ENCODE results near the gene KLF9.

KLF9 gene

GRCh38 chr9:70421272-70422180, 7.1 kb upstream of the KLF9 start:
- DNase-seq: no peak

DNA sequence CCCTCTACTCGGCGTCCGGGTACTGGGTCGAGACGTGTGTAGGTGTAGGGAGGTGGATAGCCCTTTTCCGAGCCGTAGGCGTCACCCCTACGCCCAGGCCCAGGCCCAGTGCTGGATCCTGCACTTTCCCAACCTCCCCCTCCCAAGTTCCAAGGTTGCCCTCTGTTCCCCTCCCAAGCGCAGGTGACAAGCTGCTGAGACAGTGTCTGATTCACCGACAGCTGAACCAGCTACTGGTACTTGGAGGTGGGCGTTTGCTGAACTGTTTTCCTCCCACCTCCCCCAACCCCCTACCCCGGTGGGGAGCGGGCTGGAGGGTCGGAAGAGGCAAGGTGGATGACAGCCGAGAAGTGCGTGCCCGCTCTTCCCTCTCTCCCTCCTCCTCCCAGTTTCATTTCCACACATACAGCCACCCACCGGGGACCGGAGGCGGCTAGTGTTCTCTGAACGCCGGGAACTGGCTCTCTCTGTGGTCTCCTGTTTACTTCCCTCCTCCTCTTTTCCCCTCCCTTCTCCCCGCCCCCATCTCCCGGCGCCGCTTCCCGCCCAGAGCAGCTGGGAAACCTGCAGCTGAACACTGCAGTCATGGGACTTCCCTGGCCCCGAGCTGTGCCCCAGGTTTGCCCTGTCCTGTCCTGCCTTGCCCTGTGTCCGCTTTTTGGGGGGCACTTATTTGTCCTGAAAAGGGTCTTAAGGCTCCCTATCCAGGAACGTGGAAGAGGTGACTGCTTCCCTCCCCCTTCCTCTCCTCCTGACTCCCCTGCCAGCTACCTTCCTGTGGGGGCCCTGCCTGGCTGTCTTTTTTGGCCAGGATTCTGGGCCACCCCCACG, 6.2 kb upstream of the KLF9 start:
- peak; percentile 84 for DNase-seq

- peak; percentile 93 for DNase-seq
These were observed 5.3 kb upstream of the KLF9 start for GRCh38 chr9:70419556-70420440.

DNA sequence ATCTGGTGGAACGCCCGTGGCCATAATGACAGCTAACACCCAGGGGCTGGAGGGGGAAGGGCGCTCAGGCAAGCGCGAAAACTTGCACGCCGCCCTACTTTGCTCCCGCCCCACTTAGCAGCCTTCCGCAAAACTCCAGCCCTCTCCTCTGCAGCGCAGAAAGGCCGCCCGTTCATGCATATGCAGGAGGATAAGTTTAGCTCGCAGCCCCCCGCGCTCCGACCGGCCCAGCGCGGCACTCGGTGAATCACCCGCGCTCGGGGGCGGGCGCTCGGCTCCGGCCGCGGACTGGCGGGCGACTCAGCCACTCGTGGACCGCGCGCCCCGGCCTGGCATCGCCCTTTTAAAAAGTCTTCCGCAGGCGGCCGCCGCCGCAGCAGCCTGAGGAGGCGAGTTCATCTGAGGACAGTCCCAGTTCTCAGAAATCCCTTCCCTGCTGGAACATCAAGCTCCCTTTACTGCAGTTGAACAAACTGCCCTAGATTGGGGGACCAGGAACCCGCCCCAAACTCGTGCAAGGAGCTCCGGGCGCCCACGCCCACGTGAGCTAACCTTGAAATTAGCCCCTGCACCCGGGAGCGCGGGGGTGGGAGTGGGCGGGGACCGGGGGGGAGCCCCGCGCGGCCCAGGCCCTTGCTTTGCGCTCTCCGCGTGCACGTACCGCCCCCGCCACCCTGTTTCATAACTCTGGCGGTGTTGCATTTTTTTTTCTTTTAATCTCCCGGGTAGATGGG, 4.5 kb upstream of the KLF9 start:
- DNase-seq: peak; percentile 95

DNA sequence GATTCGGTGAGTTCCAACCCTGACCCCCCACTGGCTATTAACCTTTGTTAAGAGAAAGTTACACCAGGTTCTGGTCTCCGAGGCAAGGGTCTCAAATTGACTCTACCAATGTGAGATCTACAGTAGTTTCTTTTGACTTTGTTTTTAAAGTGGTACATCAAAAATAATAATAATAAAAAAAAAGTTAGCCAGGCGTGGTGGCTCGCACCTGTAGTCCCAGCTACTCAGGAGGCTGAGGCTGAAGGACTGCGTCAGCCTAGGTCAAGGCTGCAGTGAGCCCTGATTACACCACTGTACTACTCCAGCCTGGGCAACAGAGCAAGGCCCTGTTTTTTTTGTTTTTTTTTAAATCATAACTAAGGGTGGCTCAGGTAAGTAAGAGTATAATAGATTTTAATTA, 1.0 kb upstream of the KLF9 start:
- no peak for DNase-seq

GRCh38 chr9:70415041-70415440, 584 bp upstream of the KLF9 start:
- no peak for DNase-seq

GRCh38 chr9:70413464-70413798, 1.0 kb downstream of the KLF9 start:
- no peak for DNase-seq

DNA sequence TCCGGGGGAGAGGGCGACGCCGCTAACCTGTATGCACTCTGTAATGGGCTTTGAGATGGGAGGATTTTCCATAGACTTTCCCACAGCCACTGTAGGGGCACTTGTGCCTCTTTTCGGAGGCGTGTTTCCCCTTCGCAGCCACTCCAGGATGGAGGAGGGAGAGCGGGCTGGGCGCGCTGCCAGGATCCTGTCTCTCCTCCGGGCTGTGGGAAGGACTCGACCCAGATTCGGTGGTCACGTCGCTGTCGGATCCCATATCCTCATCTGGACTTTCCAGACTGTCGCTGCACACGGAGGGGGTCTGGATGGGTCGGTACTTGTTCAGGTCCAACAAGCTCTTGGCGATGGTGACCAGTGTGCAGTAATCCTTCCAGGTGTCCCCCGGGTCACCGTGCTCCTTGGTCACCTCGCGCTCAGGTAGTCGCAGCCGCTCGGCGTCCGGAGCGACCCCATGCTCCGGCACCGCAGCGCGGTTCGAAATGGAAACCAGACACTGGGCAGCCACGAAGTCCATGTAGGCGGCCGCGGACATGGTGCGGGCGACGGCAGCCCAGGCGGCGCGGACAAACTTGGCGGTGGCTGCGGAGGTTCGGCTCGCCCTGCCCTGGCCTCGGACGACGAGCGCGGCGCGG, 1.5 kb downstream of the KLF9 start:
- no peak for DNase-seq

DNA sequence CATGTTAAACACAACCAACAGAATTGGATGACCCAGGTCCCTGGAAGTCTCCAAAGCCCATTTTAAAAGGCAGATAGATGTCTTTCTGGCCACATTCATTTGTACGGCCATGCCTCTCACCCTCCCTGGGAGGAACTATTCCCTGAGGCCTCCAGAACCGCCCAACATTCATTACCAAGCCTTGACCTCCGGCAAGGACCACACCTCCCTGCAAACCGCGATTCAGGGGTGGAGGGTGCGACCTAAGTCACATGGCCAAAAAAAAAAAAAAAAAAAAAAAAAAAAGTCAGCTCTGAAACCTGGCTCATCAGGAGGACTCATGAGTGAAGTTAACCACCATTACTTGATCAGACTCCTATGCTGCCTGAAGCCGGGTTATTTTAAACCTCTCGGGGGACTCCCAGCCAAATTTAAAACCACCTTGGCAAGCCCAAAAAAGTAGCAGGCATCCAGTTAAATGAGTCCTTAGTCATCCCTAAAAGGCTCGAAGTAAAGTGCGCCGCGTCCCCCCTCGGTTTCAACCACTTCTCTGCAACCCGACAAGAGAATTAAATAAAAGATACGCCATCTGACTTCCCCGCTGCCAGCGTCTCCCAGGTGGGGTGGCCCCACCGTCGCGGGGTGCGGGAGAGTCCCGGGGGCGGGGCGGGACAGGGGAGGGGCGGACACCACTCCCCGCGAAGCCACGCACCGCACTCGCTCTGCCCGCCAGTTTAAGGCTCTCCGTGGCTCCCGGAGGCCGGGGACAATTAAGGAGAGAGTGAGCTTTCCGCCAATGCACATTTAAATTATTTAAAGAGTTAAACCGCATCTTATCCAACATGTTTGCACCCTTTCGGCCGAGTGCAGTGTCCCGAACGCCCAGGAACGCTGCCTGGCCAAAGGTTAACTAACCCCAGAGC, 2.3 kb downstream of the KLF9 start:
- DNase-seq: peak; percentile 53

- no peak for DNase-seq
These were observed 3.1 kb downstream of the KLF9 start for GRCh38 chr9:70411121-70411929.

GRCh38 chr9:70410368-70410767, 4.1 kb downstream of the KLF9 start:
- no peak for DNase-seq

DNA sequence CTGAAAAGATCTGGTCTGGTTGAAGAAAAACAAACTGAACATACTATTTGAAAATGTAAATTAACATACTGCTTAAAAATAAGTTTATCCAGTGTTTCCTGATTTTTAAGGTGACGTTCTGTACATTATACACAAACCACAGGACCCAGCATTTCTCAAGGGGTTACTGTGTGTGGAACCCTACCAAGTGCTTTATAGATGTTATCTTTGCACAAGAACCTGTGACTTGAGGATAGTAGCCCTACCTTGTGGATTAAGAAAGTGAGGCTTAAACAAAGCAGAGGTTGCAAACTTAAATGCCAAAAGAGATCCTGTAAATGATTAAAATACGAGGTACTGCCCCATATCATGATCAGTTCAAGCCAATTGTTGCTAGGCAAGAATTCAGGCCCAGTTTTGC, 4.7 kb downstream of the KLF9 start:
- DNase-seq: no peak

DNA sequence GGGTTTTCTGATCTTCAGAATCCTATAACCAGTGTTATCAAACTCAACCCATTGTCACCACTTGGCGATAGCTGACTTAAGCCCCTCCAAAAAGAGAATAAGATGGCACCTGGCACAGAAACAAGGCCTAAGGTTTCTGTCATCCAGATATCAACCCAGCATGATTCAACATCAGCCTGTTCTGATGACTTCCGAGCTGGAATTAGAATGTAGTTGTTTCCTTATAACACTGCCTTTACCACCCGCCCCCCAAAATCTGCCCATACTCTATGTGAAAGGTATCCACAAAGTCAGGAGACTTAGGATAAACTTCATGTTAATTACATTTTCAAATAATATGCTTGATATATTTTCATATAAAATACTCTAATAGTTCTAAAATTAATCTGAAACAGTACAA, 5.2 kb downstream of the KLF9 start:
- no peak for DNase-seq

GRCh38 chr9:70408393-70409040, 5.9 kb downstream of the KLF9 start:
- DNase-seq: no peak

GRCh38 chr9:70407081-70407503, 7.4 kb downstream of the KLF9 start:
- no peak for DNase-seq

DNA sequence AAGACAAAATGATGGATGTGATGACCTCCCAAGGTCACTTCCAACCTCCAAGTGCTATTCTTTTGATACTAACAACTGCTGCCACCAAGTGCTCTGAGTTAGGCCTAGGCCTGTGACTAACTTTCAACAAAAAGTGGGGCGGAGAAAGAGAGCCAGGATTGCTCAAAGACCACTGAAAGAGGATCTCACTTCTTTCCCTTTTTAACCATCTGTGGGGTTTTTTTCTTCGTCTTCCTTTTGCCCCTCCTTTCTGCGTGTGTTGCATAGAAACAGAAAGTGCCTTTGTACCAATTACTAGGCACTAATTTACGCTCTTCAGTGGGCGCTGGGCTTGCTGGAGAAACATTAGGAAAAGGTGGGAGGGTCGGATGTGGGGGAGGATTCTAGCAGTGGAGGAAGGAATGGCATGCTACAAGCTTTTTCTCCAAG, 8.0 kb downstream of the KLF9 start:
- no peak for DNase-seq

DNA sequence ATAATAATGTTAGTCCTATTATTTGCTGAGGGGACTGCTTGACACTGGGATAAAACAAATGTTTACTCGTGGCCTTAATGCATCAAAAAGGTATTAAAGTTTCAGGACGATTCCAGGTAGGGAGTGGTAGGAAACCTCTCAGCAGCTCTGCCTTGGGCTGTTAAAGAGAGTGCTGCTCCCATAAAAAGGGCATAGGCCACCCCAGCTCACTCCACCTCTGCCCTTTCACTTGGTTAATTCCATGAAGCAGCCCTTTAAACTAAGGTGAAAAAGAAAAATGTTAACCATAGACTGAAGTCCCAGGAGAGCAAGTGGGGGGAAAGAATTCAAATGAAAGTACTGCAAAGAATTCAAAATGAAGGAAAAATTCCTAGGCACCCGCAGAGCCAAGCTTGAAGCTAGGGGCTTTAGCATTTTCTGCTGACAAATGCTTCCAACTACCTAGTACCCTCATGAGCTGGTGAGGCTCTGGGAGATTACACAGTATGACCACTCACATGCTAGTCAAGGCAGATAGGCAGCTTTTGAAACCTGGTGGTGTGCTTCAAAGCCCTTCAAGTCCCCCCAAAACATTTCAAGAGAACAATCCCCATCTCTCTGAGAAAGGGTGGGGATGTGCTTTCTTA, 8.5 kb downstream of the KLF9 start:
- no peak for DNase-seq

- DNase-seq: no peak
These were observed 10.2 kb downstream of the KLF9 start for GRCh38 chr9:70404261-70404660.

- DNase-seq: no peak
These were observed 10.8 kb downstream of the KLF9 start for GRCh38 chr9:70403618-70404025.

Measured in NCI-H774 (cell line).